Fibroblast of villous mesenchyme (primary cell): Measurements from ENCODE around the gene RAD23B. TPM values are rescaled to one million over a fixed set of nuclear protein-coding genes. Genes with fewer than 3 reads are reported as not detected.
A peak's percentile ranks its signal among the peaks of the same experiment; 100 is the strongest.

Source experiments
- DNase-seq: peaks from one replicate; pipeline ENCODE4 v3.0.0-alpha.2; 2010; ENCODE audit warnings: low read depth
- H3K4me3 ChIP-seq: 2 replicates; pipeline ENCODE4 v1.5.1; 2011; ENCODE audit warnings: low read depth, mild to moderate bottlenecking, low read length
- CTCF ChIP-seq: IDR thresholded peaks from 2 replicates; pipeline ENCODE4 v1.5.1; 2012; ENCODE audit warnings: low read depth, mild to moderate bottlenecking, low read length; ENCODE audit not compliant: insufficient read depth
- total RNA-seq: library from RNA; depleted of rRNA; stranded (reverse); fragments of >200 nt; gene quantifications from 2 replicates; pipeline ENCODE4 v1.2.3, GENCODE V29; 2012

Gene RAD23B
- total RNA-seq, 1 donor: 375 TPM

DNA sequence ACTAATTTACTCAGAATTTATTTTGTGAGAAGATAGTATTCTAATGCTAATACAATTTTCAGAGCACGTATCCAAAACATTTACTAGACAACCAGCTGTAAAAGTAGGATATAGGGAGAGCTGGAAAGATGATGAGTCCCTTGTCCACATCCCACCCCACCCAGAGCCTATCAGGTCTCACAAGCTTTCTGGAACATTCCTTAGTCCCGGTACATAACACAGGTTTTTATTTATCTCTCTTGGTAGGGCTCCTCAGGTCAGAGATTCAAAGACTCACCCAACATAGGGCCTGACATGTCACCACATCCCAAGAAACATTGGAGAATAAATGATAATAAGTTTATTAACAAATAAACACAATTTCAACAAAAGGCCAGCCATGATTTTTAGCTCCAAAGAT lies 13.8 kb upstream of the RAD23B start:
- no peak for DNase-seq
- no peak overlapping the region for H3K4me3 ChIP-seq
- TF ChIP-seq CTCF: no peak

- TF ChIP-seq CTCF: no peak
- H3K4me3 ChIP-seq: no peak overlapping the region
- peak; percentile 70 for DNase-seq
These were observed 13.4 kb upstream of the RAD23B start for GRCh38 chr9:107269681-107270080.

DNA sequence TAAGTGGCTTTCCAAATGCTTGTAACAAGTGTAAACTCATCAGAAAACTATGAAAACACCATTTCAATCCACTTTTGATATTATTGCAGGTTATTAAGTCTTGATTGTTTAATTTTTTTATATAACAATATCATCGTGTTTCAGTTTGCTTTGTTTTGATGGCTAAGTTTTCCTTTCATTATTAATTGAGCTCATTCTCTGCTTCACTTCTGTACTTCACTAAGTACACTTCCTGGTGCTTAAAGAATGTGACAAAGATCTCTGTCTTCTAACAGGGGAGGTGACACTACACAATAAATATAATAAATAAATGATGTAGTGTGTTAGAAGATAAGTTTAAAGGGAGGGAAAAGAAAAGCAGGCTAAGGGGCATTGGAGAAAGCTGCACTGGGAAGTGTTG lies 13.0 kb upstream of the RAD23B start:
- no peak for TF ChIP-seq CTCF
- H3K4me3 ChIP-seq: no peak overlapping the region
- no peak for DNase-seq

DNA sequence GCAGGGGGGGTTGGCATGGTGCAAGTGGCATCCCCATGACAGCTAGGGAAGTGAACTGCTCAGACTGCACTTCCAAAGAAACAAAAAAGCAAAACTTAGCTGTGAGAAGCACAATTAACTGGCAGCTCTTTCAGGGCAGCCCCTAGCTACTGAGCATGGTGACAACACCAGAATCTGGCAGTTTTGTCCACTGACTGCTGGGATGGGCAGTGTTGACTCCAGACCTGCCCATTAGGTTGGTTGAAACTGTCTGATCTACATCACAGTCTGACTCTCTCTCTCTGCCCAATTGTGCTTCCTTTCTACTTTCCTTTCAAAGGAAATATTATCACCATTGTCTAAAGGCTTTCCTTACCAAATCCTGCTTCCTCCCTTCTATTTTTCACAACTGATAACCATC lies 12.5 kb upstream of the RAD23B start:
- no peak overlapping the region for H3K4me3 ChIP-seq
- no peak for TF ChIP-seq CTCF
- DNase-seq: no peak

DNA sequence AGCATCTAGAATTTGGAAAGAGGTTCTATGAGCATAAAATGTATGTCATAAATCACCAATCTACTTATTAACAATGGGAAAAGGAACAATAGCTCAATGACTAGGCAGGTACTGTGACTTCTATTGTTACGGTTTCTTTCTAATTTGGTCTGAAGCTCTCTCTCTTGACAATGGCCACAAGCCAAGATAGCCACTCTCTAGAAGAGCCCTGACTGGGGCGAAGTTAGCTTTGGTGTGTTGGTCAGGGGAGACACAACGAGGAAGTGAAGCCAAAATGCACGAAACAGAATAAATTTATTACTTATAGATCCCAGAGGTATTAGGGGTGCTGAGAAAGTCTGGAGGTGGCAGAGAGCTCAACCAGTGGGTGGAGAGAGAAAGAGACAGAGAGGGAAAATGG lies 9.4 kb upstream of the RAD23B start:
- no peak overlapping the region for H3K4me3 ChIP-seq
- DNase-seq: no peak
- no peak for TF ChIP-seq CTCF

DNA sequence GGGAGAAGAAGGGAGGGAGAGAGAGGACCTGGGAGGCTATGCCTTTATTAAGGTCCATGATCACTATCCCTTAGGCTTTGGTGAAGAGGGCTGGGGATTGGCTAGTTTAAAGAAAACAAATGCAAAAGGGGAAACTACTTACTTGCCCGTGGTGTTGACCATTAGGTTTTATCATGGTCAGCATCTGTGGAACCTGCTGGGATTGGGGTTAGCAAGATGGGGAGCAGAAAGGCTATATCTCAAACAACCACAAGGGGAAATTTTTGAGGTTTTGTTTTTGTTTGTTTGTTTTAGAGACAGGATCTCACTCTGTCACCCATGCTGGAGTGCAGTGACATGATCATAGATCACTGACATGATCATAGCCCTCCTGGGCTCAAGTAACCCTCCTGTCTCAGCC lies 9.0 kb upstream of the RAD23B start:
- no peak for DNase-seq
- TF ChIP-seq CTCF: no peak
- no peak overlapping the region for H3K4me3 ChIP-seq

DNA sequence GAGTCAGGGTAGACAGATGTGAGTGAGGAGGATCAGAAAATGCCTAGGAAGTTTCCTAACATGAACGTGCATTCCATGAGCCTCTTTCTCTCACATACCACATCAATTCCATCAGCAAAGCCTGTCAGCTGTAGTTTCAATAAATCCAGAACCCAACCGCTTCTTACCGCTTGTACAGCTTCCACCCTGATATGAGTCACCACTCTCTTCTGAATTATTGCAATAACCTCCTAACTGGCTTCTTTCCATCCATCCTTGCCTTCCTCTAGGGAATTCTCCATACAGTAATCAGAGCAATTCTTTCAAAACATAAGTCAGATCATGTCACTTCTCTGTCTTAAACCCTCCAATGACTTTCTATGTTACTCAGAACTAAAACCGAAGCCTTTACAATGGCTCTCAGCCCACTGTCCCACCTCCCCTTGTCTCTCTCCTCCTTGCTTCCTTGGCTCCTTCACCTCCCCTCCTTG lies 8.1 kb upstream of the RAD23B start:
- no peak for TF ChIP-seq CTCF
- H3K4me3 ChIP-seq: no peak overlapping the region
- peak; percentile 95 for DNase-seq
